Heart left ventricle (tissue), 16 donors: ENCODE results near the gene MARCHF2. TPM values are rescaled to one million over a fixed set of nuclear protein-coding genes. Genes with fewer than 3 reads are reported as not detected.
A peak's percentile ranks its signal among the peaks of the same experiment; 100 is the strongest.

Source experiments
- ATAC-seq, 4 donors: fragments of 200-7000 bp; cut with Tn5 transposase; one replicate each; pipeline ENCODE4 v1.9.1; 2020 to 2022; ENCODE audit warnings: moderate library complexity in 4 of 4, mild to moderate bottlenecking in 3 of 4, moderate number of reproducible peaks in 1 of 4
- DNase-seq, 5 donors: peaks; one replicate each; pipeline ENCODE4 v3.0.0-alpha.2; 2020
- H3K27ac ChIP-seq, 12 donors: fragments of 200-600 bp; sonication (generic) in 4 of 12; one replicate each; pipeline versions ENCODE4 v1.5.0 to v1.8.0; 2016 to 2022; ENCODE audit warnings: mild to moderate bottlenecking in 2 of 12
- H3K27me3 ChIP-seq, 9 donors: fragments of 200-600 bp; sonication (generic) in 2 of 9; one replicate each; pipeline versions ENCODE4 v1.5.1 to v1.8.0; 2016 to 2022; ENCODE audit warnings: mild to moderate bottlenecking in 3 of 9
- H3K36me3 ChIP-seq, 9 donors: fragments of 200-600 bp; sonication (generic) in 2 of 9; one replicate each; pipeline versions ENCODE4 v1.5.0 to v1.8.0; 2018 to 2022; ENCODE audit warnings: mild to moderate bottlenecking in 2 of 9
- H3K4me1 ChIP-seq, 12 donors: fragments of 200-600 bp; sonication (generic) in 4 of 12; one replicate each; pipeline versions ENCODE4 v1.5.0 to v1.8.0; 2016 to 2022; ENCODE audit warnings: mild to moderate bottlenecking in 3 of 12
- H3K4me3 ChIP-seq, 12 donors: fragments of 200-600 bp; sonication (generic) in 4 of 12; one replicate each; pipeline versions ENCODE4 v1.5.0 to v1.8.0; 2017 to 2022; ENCODE audit warnings: mild to moderate bottlenecking in 9 of 12, moderate library complexity in 4 of 12
- H3K9me3 ChIP-seq, 12 donors: fragments of 200-600 bp; sonication (generic) in 4 of 12; one replicate each; pipeline versions ENCODE4 v1.5.0 to v1.8.0; 2016 to 2022; ENCODE audit warnings: mild to moderate bottlenecking in 1 of 12
- CTCF ChIP-seq, 12 donors: fragments of 200-600 bp; sonication (generic) in 4 of 12; IDR thresholded peaks; one replicate each; pipeline versions ENCODE4 v1.5.0 to v1.8.0; 2018 to 2022; ENCODE audit warnings: antibody characterized with exemption in 12 of 12, mild to moderate bottlenecking in 5 of 12
- POLR2A ChIP-seq, 2 donors: fragments of 450-650 bp; IDR thresholded peaks; one replicate each; pipeline ENCODE4 v1.6.1; 2017; ENCODE audit warnings: antibody characterized with exemption in 2 of 2, mild to moderate bottlenecking in 2 of 2, moderate library complexity in 2 of 2
- WGBS, 4 donors: extraction: QIAGEN DNeasy Blood & Tissue Kit in 2 of 4; methylation state at CpG; one replicate each; pipeline versions ENCODE4 v1.1.5 to v1.1.7; 2013 to 2018; 5-methylcytosine and 5-hydroxymethylcytosine counted together
- intact Hi-C, 10 donors: fragments of 100-400 bp; cut with DNase I; formaldehyde crosslinking; loops; one replicate each; pipeline versions ENCODE4 v1.11.1 to v1.14.2; 2022
- polyA plus RNA-seq, 2 donors: library from polyadenylated mRNA; stranded (reverse); fragments of 200-250 nt; gene quantifications; one replicate each; pipeline ENCODE4 v1.2.3, GENCODE V29; 2013
- total RNA-seq, 9 donors: library from RNA; depleted of rRNA in 2 of 9; stranded (reverse); fragments of >200 nt in 2 of 9; fragmentation: NEBNext Ultra II Directional in 3 of 9; extraction: Animal tissue kit (Norgen Biotek cat#: 25700) in 3 of 9; gene quantifications; one replicate each; pipeline versions ENCODE4 v1.1.0 to v1.2.4, GENCODE V29; 2016 to 2023
- donor health status: ischemic (EF 13 %, LVEDD 7.1; RV severe dilation, severe dysfunction).
- donor health status: healthy with polysubstance abuse.
- donor health status: DM: no; HTN: yes; CAD: no.
- donor health status: DM: no; HTN: no; CAD: no.
- donor health status: ischemic (EF 25% LVEDD 6.9; RV normal size, moderate dysfunction).
- donor health status: ischemic (EF 25% LVEDD 5.7; RV mildly dilated, moderate dysfunction).
- donor health status: healthy.
- donor health status: DM: yes; HTN: yes; CAD: no.
- donor health status: ischemic (EF 35%, LVEDD 5.7; RV mildly dilated, moderate dysfunction).
- donor health status: nonischemic (EF 11% LVEDD 7.7; RV severe dilation, severe dysfunction).
- donor health status: DM: yes; HTN: yes; CAD: no.
- donor health status: PGD.
- donor health status: ischemic (EF 29% LVEDD 5.4; RV normal size, mild dysfunction).
- donor health status: nonischemic (EF 23%, LVEDD 6.1; RV moderate dilation, normal function).

The MARCHF2 gene
- total and polyA plus RNA-seq, 11 donors = 50.7 to 308 (median 82.0) TPM

- DNase-seq (no peak), ATAC-seq (no peak)
- H3K9me3 ChIP-seq = no peaks in the 10 kb centered on the region
- intact Hi-C loops = loop anchor here in 2 of 10 donors (2.0 kb wide), 1 partner anchor 31 kb away; no protein-coding TSS in a partner anchor
- H3K36me3 ChIP-seq = peaks cover 0 to 8% (median 0%) of the 10 kb centered on the region in 9 donors
- H3K27me3 ChIP-seq = no peaks in the 10 kb centered on the region
- no peak overlapping the region for H3K4me3 ChIP-seq
- TF ChIP-seq CTCF (IDR thresholded peaks at IDR 0.05) (no peak), POLR2A (IDR thresholded peaks at IDR 0.05) (no peak)
- peak overlapping the region; percentile 15 to 100 (median 100) for H3K27ac ChIP-seq
- WGBS, 4 donors = 62 to 79% (median 68%) methylated on average over 6 to 8 of the region's 8 CpGs
- H3K4me1 ChIP-seq = peaks cover 14 to 80% (median 73%) of the 10 kb centered on the region in 12 donors
These were observed 19.8 kb upstream of the MARCHF2 start for GRCh38 chr19:8393192-8393870.

GRCh38 chr19:8393871-8394250, 19.2 kb upstream of the MARCHF2 start:
- Histone ChIP-seq H3K36me3 (peaks cover 0 to 8% (median 0%) of the 10 kb centered on the region in 9 donors), H3K9me3 (no peaks in the 10 kb centered on the region), H3K27me3 (no peaks in the 10 kb centered on the region), H3K4me1 (peaks cover 14 to 83% (median 75%) of the 10 kb centered on the region in 12 donors), H3K27ac (peak overlapping the region; percentile 15 to 100 (median 100)), H3K4me3 (no peak overlapping the region)
- DNase-seq (no peak), ATAC-seq (no peak)
- 57 to 79% (median 73%) methylated on average over 2 to 8 of the region's 8 CpGs for WGBS, 4 donors
- intact Hi-C loops = loop anchor here in 2 of 10 donors (2.0 kb wide), 2 partner anchors 31 to 39 kb away; no protein-coding TSS in a partner anchor
- TF ChIP-seq POLR2A (IDR thresholded peaks at IDR 0.05) = no peak
- no peak for TF ChIP-seq CTCF (IDR thresholded peaks at IDR 0.05)

- intact Hi-C loops = loop anchor here in 9 of 10 donors (1.0 to 5.0 kb wide), 4 partner anchors 33 to 43 kb away; partner anchors contain the start of gene ANGPTL4 (in 1 of the 9)
- ATAC-seq = no peak
- Histone ChIP-seq H3K36me3 (peaks cover 0 to 23% (median 11%) of the 10 kb centered on the region in 9 donors), H3K9me3 (no peaks in the 10 kb centered on the region), H3K4me3 (no peak overlapping the region), H3K27ac (peak overlapping the region in 7 of 12 donors; percentile 15 to 100 (median 100)), H3K27me3 (no peaks in the 10 kb centered on the region), H3K4me1 (peaks cover 14 to 79% (median 71%) of the 10 kb centered on the region in 12 donors)
- no peak for TF ChIP-seq POLR2A (IDR thresholded peaks at IDR 0.05)
- no peak for TF ChIP-seq CTCF (IDR thresholded peaks at IDR 0.05)
- 89 to 96% (median 93%) methylated on average over 11 to 14 of the region's 14 CpGs for WGBS, 4 donors
- DNase-seq = no peak
These were observed 17.5 kb upstream of the MARCHF2 start for GRCh38 chr19:8395621-8396082.

GRCh38 chr19:8396185-8396562, 16.9 kb upstream of the MARCHF2 start:
- intact Hi-C loops = loop anchor here in 8 of 10 donors (1.0 to 5.0 kb wide), 4 partner anchors 34 to 44 kb away; partner anchors contain the start of gene ANGPTL4 (in 1 of the 8)
- WGBS, 4 donors = 92 to 97% (median 95%) methylated on average over 7 of the region's 7 CpGs
- ATAC-seq (no peak), DNase-seq (no peak)
- H3K27me3 ChIP-seq = no peaks in the 10 kb centered on the region
- no peak overlapping the region for H3K4me3 ChIP-seq
- peaks cover 14 to 74% (median 67%) of the 10 kb centered on the region in 12 donors for H3K4me1 ChIP-seq
- H3K9me3 ChIP-seq = no peaks in the 10 kb centered on the region
- H3K36me3 ChIP-seq = peaks cover 0 to 25% (median 14%) of the 10 kb centered on the region in 9 donors
- H3K27ac ChIP-seq = peak overlapping the region in 6 of 12 donors; percentile 19 to 100 (median 59)
- TF ChIP-seq POLR2A (IDR thresholded peaks at IDR 0.05) = no peak
- TF ChIP-seq CTCF (IDR thresholded peaks at IDR 0.05) = no peak
